NCI-H1092 treated with DMSO at 0.1 percent for 48 hours (cell line): ENCODE data around the gene ARFGEF2.
"Not testable (repeated sequence)": the region's sequence is repeated elsewhere in the genome, so short reads cannot be mapped to it uniquely, and the experiment has no call there.

Experiments used
- DNase-seq: peaks from one replicate; lab custom pipeline; 2025; lab: John Stamatoyannopoulos, UW

Gene ARFGEF2

GRCh38 chr20:48928832-48929725 is 7.6 kb downstream of the ARFGEF2 start:
- DNase-seq: no peak

GRCh38 chr20:48930035-48930434 is 8.5 kb downstream of the ARFGEF2 start:
- no peak for DNase-seq

- DNase-seq: no peak
Observed at GRCh38 chr20:48930878-48931277, 9.4 kb downstream of the ARFGEF2 start.

GRCh38 chr20:48931527-48932374 is 10.2 kb downstream of the ARFGEF2 start:
- DNase-seq: no peak

GRCh38 chr20:48932375-48932941 is 10.9 kb downstream of the ARFGEF2 start:
- no peak for DNase-seq

GRCh38 chr20:48933017-48933766 is 11.7 kb downstream of the ARFGEF2 start:
- no peak for DNase-seq

GRCh38 chr20:48934273-48934877 is 12.9 kb downstream of the ARFGEF2 start:
- DNase-seq: not testable (repeated sequence)

GRCh38 chr20:48934966-48935365 is 13.5 kb downstream of the ARFGEF2 start:
- DNase-seq: not testable (repeated sequence)

GRCh38 chr20:48936178-48936577 is 14.7 kb downstream of the ARFGEF2 start:
- DNase-seq: not testable (repeated sequence)

GRCh38 chr20:48937674-48938073 is 16.2 kb downstream of the ARFGEF2 start:
- DNase-seq: no peak

- no peak for DNase-seq
Observed at GRCh38 chr20:48938670-48939069, 17.2 kb downstream of the ARFGEF2 start.

- DNase-seq: no peak
Observed at GRCh38 chr20:48940170-48940569, 18.7 kb downstream of the ARFGEF2 start.

- DNase-seq: no peak
Observed at GRCh38 chr20:48941467-48941866, 20.0 kb downstream of the ARFGEF2 start.

GRCh38 chr20:48942730-48943129 is 21.2 kb downstream of the ARFGEF2 start:
- no peak for DNase-seq

- DNase-seq: no peak
Observed at GRCh38 chr20:48944663-48945297, 23.3 kb downstream of the ARFGEF2 start.

- DNase-seq: no peak
Observed at GRCh38 chr20:48945840-48946514, 24.5 kb downstream of the ARFGEF2 start.

GRCh38 chr20:48948612-48949011 is 27.1 kb downstream of the ARFGEF2 start:
- DNase-seq: no peak

- no peak for DNase-seq
Observed at GRCh38 chr20:48949304-48950170, 28.0 kb downstream of the ARFGEF2 start.

- DNase-seq: no peak
Observed at GRCh38 chr20:48951041-48951440, 29.5 kb downstream of the ARFGEF2 start.
